Measurements from ENCODE around the gene SAG. TPM values are rescaled to one million over a fixed set of nuclear protein-coding genes. Genes with fewer than 3 reads are reported as not detected.

SAG gene
- total RNA-seq, 1 donor from 2014 or later: not detected

- Histone ChIP-seq H3K36me3 (ENCODE audit: control insufficient read depth, insufficient read depth, low read length) (no peaks in the 10 kb centered on the region), H3K4me3 (ENCODE audit: low read depth, low read length) (no peak overlapping the region), H3K27me3 (ENCODE audit: control insufficient read depth, insufficient read depth, low read length) (no peaks in the 10 kb centered on the region)
- TF ChIP-seq CTCF (IDR thresholded peaks at IDR 0.05; ENCODE audit: insufficient read depth, low read length, poor library complexity, severe bottlenecking): no peak
- DNase-seq (ENCODE audit: low read depth): no peak
These were observed 80.3 kb downstream of the SAG start for GRCh38 chr2:233387667-233388528.

- Histone ChIP-seq H3K27me3 (ENCODE audit: control insufficient read depth, insufficient read depth, low read length) (no peaks in the 10 kb centered on the region), H3K36me3 (ENCODE audit: control insufficient read depth, insufficient read depth, low read length) (no peaks in the 10 kb centered on the region), H3K4me3 (ENCODE audit: low read depth, low read length) (no peak overlapping the region)
- no peak for DNase-seq (ENCODE audit: low read depth)
- TF ChIP-seq CTCF (IDR thresholded peaks at IDR 0.05; ENCODE audit: insufficient read depth, low read length, poor library complexity, severe bottlenecking): no peak
These were observed 82.0 kb downstream of the SAG start for GRCh38 chr2:233389601-233390125.

GRCh38 chr2:233395687-233396086, 88.1 kb downstream of the SAG start:
- no peak for DNase-seq (ENCODE audit: low read depth)
- Histone ChIP-seq H3K4me3 (ENCODE audit: low read depth, low read length) (no peak overlapping the region), H3K36me3 (ENCODE audit: control insufficient read depth, insufficient read depth, low read length) (no peaks in the 10 kb centered on the region), H3K27me3 (ENCODE audit: control insufficient read depth, insufficient read depth, low read length) (no peaks in the 10 kb centered on the region)
- TF ChIP-seq CTCF (IDR thresholded peaks at IDR 0.05; ENCODE audit: insufficient read depth, low read length, poor library complexity, severe bottlenecking): no peak

Other genes with a start within 250 kb of the SAG start
- gene INPP5D, start 247.5 kb upstream of the SAG start, total RNA-seq: 2.7 and 3.7 TPM in 2 replicates
- 25.2 and 54.1 TPM in 2 replicates for gene ATG16L1, start 56.1 kb upstream of the SAG start, total RNA-seq
- gene DGKD, start 46.7 kb downstream of the SAG start, total RNA-seq: 15.3 and 16.0 TPM in 2 replicates

Measured in kidney epithelial cell (primary cell).